AG04449 (cell line): ENCODE measurements around the gene PFKP.
A peak's percentile ranks its signal among the peaks of the same experiment; 100 is the strongest.

Experiments used
- CTCF ChIA-PET: fragments of 350-600 bp; formaldehyde crosslinking; extraction: SDS; loops from one replicate; lab custom pipeline; 2021; ENCODE audit warnings: antibody characterized with exemption; lab: Yijun Ruan, JAX
- POLR2A ChIA-PET: fragments of 400-600, 350-600 bp; formaldehyde crosslinking; extraction: SDS; loops from one replicate; lab custom pipeline; 2020; ENCODE audit warnings: antibody characterized with exemption, inconsistent platforms; lab: Yijun Ruan, JAX
- DNase-seq: peaks from one replicate; pipeline ENCODE4 v3.0.0-alpha.2; 2010; ENCODE audit warnings: low read depth, low spot score
- H3K4me3 ChIP-seq: 2 replicates; pipeline ENCODE4 v1.5.1; 2011; ENCODE audit warnings: low read depth, mild to moderate bottlenecking, control low read depth, low read length
- TF ChIP-seq, protein P1 (sequence below): IDR thresholded peaks from one replicate; pipeline ENCODE4 v1.5.1; 2011; ENCODE audit warnings: mild to moderate bottlenecking, moderate library complexity, low read length, control low read depth, inconsistent platforms; ENCODE audit not compliant: insufficient read depth; ENCODE audit errors: missing control alignments

Gene PFKP

DNA sequence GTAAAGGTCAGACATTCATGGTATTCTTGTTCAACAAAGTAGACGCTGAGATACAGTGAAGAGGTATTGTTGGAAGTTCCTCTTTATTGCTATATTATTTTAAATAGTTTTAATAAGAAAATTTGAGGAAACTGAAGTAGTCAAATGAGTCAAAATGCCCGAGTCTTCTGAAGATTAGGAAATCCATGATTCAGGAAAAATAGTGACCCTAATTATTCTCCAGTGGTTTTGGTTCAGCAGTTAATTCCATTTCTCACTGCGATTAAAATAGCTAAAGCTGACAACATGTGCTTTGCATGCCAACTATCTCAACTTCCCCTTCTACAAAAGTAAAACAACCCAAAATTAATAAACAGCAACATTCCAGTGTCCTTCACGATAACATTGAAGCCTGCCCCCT lies 32.7 kb upstream of the PFKP start:
- CTCF ChIA-PET = interaction anchor here (0.7 to 0.9 kb wide), 2 partner anchors 97 to 106 kb away, joined by 3 to 4 read pairs; no protein-coding TSS in a partner anchor

DNA sequence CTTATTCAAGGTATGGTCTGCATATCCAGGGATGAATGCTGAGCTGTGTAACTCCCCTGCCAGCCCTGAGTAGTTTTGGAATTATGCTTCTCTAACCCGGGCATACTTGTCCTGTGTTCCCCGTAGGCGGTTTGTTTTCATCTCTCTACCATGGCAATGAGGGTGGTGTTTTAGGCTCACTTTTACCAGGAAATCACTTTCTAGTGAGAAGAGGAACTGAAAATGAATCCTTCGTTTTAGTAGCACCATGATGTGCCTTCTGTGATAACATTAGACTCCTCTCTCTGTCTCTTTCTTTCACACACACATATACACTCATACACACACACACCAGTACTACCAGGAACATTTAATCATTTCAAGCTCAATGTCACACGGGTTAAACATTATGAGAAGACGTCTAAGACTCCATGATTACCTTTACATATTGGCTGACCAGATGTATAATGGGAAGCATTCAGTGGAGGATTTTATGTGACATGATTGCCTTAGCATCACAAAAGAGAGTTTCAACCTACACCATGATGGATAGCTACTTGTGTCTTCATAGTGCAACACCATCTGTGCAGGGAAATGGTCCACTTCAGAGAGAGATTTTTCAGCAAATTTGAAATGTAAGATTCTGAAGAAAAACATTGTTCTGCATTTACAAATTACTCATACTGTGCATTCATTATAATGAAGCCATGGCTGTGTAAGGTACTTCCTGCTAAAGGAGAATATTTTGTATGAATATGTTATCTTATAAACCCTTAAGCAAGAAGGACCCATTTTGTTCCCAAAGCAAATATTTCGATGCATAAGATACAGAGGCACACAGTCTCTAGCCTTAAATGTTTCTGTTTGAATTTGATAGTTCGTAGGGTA lies 31.0 kb upstream of the PFKP start:
- ChIA-PET POLR2A (no interaction called here), CTCF (interaction anchor here (1.3 to 1.6 kb wide), 2 partner anchors 8 to 108 kb away, joined by 4 to 5 read pairs; no protein-coding TSS in a partner anchor)
- TF ChIP-seq, protein P1, sequence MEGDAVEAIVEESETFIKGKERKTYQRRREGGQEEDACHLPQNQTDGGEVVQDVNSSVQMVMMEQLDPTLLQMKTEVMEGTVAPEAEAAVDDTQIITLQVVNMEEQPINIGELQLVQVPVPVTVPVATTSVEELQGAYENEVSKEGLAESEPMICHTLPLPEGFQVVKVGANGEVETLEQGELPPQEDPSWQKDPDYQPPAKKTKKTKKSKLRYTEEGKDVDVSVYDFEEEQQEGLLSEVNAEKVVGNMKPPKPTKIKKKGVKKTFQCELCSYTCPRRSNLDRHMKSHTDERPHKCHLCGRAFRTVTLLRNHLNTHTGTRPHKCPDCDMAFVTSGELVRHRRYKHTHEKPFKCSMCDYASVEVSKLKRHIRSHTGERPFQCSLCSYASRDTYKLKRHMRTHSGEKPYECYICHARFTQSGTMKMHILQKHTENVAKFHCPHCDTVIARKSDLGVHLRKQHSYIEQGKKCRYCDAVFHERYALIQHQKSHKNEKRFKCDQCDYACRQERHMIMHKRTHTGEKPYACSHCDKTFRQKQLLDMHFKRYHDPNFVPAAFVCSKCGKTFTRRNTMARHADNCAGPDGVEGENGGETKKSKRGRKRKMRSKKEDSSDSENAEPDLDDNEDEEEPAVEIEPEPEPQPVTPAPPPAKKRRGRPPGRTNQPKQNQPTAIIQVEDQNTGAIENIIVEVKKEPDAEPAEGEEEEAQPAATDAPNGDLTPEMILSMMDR = no peak
- no peak overlapping the region for H3K4me3 ChIP-seq
- DNase-seq = no peak

More for the DNA sequence above, 32.7 kb upstream of the PFKP start:
- no peak for DNase-seq
- TF ChIP-seq, protein P1 = no peak
- POLR2A ChIA-PET = no interaction called here
- H3K4me3 ChIP-seq = no peak overlapping the region

DNA sequence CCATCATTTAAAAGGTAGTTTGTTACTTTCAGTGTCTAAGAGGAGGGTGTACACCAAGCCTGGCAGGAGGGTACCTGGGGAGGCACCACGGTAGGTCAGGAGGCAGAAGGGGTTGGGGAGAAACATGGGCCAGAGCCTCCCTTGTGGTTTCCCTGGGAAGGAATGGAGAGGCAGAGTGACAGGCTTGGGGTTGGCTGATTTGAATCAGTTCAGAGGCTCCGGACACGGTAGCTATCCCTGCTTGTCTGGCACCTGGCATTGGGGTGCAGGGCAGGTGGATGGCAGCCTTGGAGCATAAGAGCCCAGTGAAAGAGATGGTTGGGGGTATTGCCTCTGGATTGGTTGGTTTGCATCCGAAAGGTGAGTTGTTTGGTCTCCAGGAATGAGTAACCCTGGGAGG lies 30.2 kb upstream of the PFKP start:
- ChIA-PET POLR2A (no interaction called here), CTCF (no interaction called here)
- TF ChIP-seq, protein P1 = no peak
- H3K4me3 ChIP-seq = no peak overlapping the region
- DNase-seq = no peak

DNA sequence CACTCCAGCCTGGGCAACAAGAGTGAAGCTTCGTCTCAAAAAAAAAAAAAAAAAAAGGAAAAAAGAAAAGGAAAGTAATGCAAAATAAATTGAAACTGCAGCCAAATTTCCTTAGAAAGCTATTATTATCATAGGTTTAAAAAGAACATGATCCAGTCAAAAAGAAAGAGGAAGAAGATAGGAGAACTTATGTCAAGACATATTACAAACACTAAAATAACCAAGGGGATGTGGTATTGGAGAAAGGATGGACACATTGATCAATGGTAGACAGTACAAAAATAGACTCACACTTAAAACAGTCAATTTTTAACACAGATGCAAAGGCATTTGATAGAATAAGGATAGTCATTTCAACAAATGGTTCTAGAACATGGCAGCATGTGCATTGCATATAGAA lies 27.3 kb upstream of the PFKP start:
- H3K4me3 ChIP-seq = no peak overlapping the region
- DNase-seq = no peak
- TF ChIP-seq, protein P1 = no peak
- ChIA-PET POLR2A (no interaction called here), CTCF (interaction anchor here (2.1 kb wide), 1 partner anchor 111 kb away, joined by 8 read pairs; no protein-coding TSS in a partner anchor)

DNA sequence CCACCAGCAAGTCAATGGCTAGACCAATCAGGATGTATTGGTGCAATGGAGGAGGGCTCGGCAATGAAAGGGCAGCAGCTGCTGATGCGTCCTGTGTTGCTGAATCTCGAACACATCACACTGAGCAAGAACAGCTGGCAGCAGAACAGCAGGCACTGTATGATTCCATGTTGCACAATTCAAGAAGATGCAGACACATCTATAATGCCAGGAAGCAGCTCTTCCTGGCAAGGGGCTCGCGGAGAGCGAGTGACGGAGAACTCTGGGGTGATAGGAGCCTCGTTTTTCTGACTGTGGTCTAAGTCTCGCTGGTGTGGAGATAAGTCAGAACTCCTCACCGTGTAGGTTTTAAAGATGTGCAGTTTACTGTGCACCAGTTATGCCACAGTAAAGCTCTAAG lies 24.8 kb upstream of the PFKP start:
- ChIA-PET CTCF (interaction anchor here (0.5 to 6.7 kb wide), 26 partner anchors 10 to 1932 kb away, joined by 3 to 258 read pairs (median 8); no protein-coding TSS in a partner anchor), POLR2A (no interaction called here)
- DNase-seq = no peak
- TF ChIP-seq, protein P1 = no peak
- H3K4me3 ChIP-seq = no peak overlapping the region

DNA sequence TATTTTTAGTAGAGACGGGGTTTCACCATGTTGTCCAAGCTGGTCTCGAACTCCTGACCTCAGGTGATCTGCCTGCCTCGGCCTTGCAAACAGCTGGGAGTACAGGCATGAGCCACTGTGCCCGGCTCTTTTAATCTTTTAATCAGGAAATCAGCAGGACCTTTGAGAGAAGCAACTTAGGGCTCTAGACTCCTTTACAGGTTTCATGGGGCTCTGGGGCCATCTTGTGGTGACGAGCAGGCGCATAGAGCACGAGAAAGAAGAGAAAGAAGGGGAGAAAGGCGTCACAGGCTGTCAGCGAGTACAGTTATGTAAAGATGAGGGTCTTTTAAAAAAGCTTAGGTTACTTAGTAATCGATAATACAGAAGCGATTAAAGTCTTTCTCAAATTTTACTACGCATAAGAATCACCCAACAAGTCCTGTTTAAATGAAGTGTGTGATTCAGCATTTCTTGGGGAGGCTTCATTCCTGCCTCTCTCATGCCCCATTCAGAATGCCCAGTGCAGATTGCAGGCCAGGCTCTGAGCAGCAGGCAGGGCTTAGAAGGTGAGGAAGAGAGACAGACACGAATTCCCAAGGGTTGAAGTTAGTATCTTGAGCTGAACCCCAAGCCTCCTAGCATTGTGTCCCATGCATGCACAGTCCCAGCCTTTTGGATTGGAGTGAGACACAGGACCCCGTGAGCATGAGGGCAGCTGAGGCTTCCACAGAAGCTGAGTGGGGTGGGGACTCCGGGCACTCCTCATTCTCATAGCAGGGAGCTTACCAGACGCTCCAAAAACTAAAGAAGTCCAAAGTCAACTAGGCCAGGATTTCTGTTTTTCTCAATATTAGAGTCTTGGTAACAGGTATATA lies 23.6 kb upstream of the PFKP start:
- no peak overlapping the region for H3K4me3 ChIP-seq
- TF ChIP-seq, protein P1 = peak; percentile 78
- CTCF ChIA-PET = interaction anchor here (0.6 to 6.7 kb wide), 46 partner anchors 8 to 1933 kb away, joined by 3 to 258 read pairs (median 4); no protein-coding TSS in a partner anchor
- no peak for DNase-seq
- POLR2A ChIA-PET = no interaction called here
